ENCODE data around the gene SPATA31E1.

GRCh38 chr9:87887661-87888480 lies 5.2 kb downstream of the SPATA31E1 start:
- TF ChIP-seq, protein P1, sequence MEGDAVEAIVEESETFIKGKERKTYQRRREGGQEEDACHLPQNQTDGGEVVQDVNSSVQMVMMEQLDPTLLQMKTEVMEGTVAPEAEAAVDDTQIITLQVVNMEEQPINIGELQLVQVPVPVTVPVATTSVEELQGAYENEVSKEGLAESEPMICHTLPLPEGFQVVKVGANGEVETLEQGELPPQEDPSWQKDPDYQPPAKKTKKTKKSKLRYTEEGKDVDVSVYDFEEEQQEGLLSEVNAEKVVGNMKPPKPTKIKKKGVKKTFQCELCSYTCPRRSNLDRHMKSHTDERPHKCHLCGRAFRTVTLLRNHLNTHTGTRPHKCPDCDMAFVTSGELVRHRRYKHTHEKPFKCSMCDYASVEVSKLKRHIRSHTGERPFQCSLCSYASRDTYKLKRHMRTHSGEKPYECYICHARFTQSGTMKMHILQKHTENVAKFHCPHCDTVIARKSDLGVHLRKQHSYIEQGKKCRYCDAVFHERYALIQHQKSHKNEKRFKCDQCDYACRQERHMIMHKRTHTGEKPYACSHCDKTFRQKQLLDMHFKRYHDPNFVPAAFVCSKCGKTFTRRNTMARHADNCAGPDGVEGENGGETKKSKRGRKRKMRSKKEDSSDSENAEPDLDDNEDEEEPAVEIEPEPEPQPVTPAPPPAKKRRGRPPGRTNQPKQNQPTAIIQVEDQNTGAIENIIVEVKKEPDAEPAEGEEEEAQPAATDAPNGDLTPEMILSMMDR (IDR thresholded peaks at IDR 0.05), result no peak
- TF ChIP-seq EZH2 (IDR thresholded peaks at IDR 0.05), result no peak
